Measurements from ENCODE around the gene MT2A. TPM values are rescaled to one million over a fixed set of nuclear protein-coding genes. Genes with fewer than 3 reads are reported as not detected.
A peak's percentile ranks its signal among the peaks of the same experiment; 100 is the strongest.

Gene MT2A
- total RNA-seq, 1 donor from 2014 or later, result 419 TPM

GRCh38 chr16:56569971-56570370 is 38.4 kb upstream of the MT2A start:
- DNase-seq (ENCODE audit: extremely low spot score, unreplicated experiment), result no peak
- no peaks in the 10 kb centered on the region for H3K9me3 Mint-ChIP-seq (ENCODE audit: unreplicated experiment)
- H3K27ac Mint-ChIP-seq (ENCODE audit: unreplicated experiment), result no peak overlapping the region
- no peaks in the 10 kb centered on the region for H3K36me3 Mint-ChIP-seq (ENCODE audit: unreplicated experiment)
- TF ChIP-seq CTCF (IDR thresholded peaks at IDR 0.05), result no peak
- peaks cover 31% of the 10 kb centered on the region for H3K27me3 Mint-ChIP-seq (ENCODE audit: unreplicated experiment)
- no peaks in the 10 kb centered on the region for H3K4me1 Mint-ChIP-seq (ENCODE audit: unreplicated experiment)
- H3K4me3 Mint-ChIP-seq (ENCODE audit: unreplicated experiment), result no peak overlapping the region

GRCh38 chr16:56571525-56571924 is 36.9 kb upstream of the MT2A start:
- H3K9me3 Mint-ChIP-seq (ENCODE audit: unreplicated experiment), result no peaks in the 10 kb centered on the region
- H3K27me3 Mint-ChIP-seq (ENCODE audit: unreplicated experiment), result peaks cover 18% of the 10 kb centered on the region
- H3K4me3 Mint-ChIP-seq (ENCODE audit: unreplicated experiment), result no peak overlapping the region
- no peak for DNase-seq (ENCODE audit: extremely low spot score, unreplicated experiment)
- H3K27ac Mint-ChIP-seq (ENCODE audit: unreplicated experiment), result no peak overlapping the region
- no peaks in the 10 kb centered on the region for H3K36me3 Mint-ChIP-seq (ENCODE audit: unreplicated experiment)
- H3K4me1 Mint-ChIP-seq (ENCODE audit: unreplicated experiment), result no peaks in the 10 kb centered on the region
- no peak for TF ChIP-seq CTCF (IDR thresholded peaks at IDR 0.05)

GRCh38 chr16:56574625-56575024 is 33.8 kb upstream of the MT2A start:
- Mint-ChIP-seq H3K36me3 (ENCODE audit: unreplicated experiment) (no peaks in the 10 kb centered on the region), H3K27ac (ENCODE audit: unreplicated experiment) (no peak overlapping the region), H3K4me3 (ENCODE audit: unreplicated experiment) (no peak overlapping the region), H3K9me3 (ENCODE audit: unreplicated experiment) (no peaks in the 10 kb centered on the region), H3K27me3 (ENCODE audit: unreplicated experiment) (peaks cover 3% of the 10 kb centered on the region), H3K4me1 (ENCODE audit: unreplicated experiment) (no peaks in the 10 kb centered on the region)
- TF ChIP-seq CTCF (IDR thresholded peaks at IDR 0.05), result no peak
- no peak for DNase-seq (ENCODE audit: extremely low spot score, unreplicated experiment)

GRCh38 chr16:56576585-56577299 is 31.6 kb upstream of the MT2A start:
- no peaks in the 10 kb centered on the region for H3K4me1 Mint-ChIP-seq (ENCODE audit: unreplicated experiment)
- H3K27ac Mint-ChIP-seq (ENCODE audit: unreplicated experiment), result no peak overlapping the region
- no peaks in the 10 kb centered on the region for H3K9me3 Mint-ChIP-seq (ENCODE audit: unreplicated experiment)
- no peak overlapping the region for H3K4me3 Mint-ChIP-seq (ENCODE audit: unreplicated experiment)
- peaks cover 3% of the 10 kb centered on the region for H3K27me3 Mint-ChIP-seq (ENCODE audit: unreplicated experiment)
- H3K36me3 Mint-ChIP-seq (ENCODE audit: unreplicated experiment), result no peaks in the 10 kb centered on the region
- peak; percentile 66 for TF ChIP-seq CTCF (IDR thresholded peaks at IDR 0.05)
- no peak for DNase-seq (ENCODE audit: extremely low spot score, unreplicated experiment)

GRCh38 chr16:56577300-56577625 is 31.1 kb upstream of the MT2A start:
- H3K4me3 Mint-ChIP-seq (ENCODE audit: unreplicated experiment), result no peak overlapping the region
- no peaks in the 10 kb centered on the region for H3K36me3 Mint-ChIP-seq (ENCODE audit: unreplicated experiment)
- DNase-seq (ENCODE audit: extremely low spot score, unreplicated experiment), result no peak
- no peaks in the 10 kb centered on the region for H3K4me1 Mint-ChIP-seq (ENCODE audit: unreplicated experiment)
- H3K27me3 Mint-ChIP-seq (ENCODE audit: unreplicated experiment), result peaks cover 3% of the 10 kb centered on the region
- TF ChIP-seq CTCF (IDR thresholded peaks at IDR 0.05), result no peak
- H3K9me3 Mint-ChIP-seq (ENCODE audit: unreplicated experiment), result no peaks in the 10 kb centered on the region
- H3K27ac Mint-ChIP-seq (ENCODE audit: unreplicated experiment), result no peak overlapping the region
